HCT116 (cell line): ENCODE data around the gene TSPEAR. TPM values are rescaled to one million over a fixed set of nuclear protein-coding genes. Genes with fewer than 3 reads are reported as not detected.

Experiments
- ATAC-seq: fragments of 200-7000 bp; cut with Tn5 transposase; 2 replicates; pipeline ENCODE4 v1.9.1; 2020; ENCODE audit warnings: mild to moderate bottlenecking, moderate library complexity
- BruUV-seq: library from RNA; stranded (reverse); fragments of 400-500 nt; replicated peaks from 2 replicates; lab custom pipeline; 2021; lab: Mats Ljungman, UMichigan
- CTCF ChIA-PET: fragments of 300-600 bp; sonication (Branson Sonifier 250); formaldehyde crosslinking; loops from one replicate; lab custom pipeline; 2021; ENCODE audit warnings: antibody characterized with exemption; lab: Charles Lee
- POLR2A ChIA-PET: fragments of 300-600, 350-600 bp; sonication (Branson Sonifier 250); formaldehyde crosslinking; loops from one replicate; lab custom pipeline; 2021; ENCODE audit warnings: antibody characterized with exemption; lab: Charles Lee
- RAD21 ChIA-PET, 2 experiments: fragments of 300-600 bp; sonication (Branson Sonifier 250); formaldehyde crosslinking; loops; one replicate each; lab custom pipeline; 2023; ENCODE audit warnings: low total read pairs in 2 of 2; ENCODE audit not compliant: uncharacterized antibody in 2 of 2, unreplicated experiment in 2 of 2, low non-redundant PET in 1 of 2; lab: Charles Lee
- DNase-seq: peaks from one replicate; pipeline ENCODE4 v3.0.0-alpha.2; 2010; ENCODE audit warnings: low read depth, low spot score
- H2AFZ ChIP-seq: fragments of 200-600 bp; shearing (Covaris generic), sonication (generic); 2 replicates; pipeline ENCODE4 v1.6.1; 2017; ENCODE audit warnings: low read depth, mixed run types, mixed read lengths, antibody characterized with exemption, low read length; ENCODE audit not compliant: poor library complexity, severe bottlenecking
- H3K27ac ChIP-seq: 2 replicates; pipeline ENCODE4 v1.5.1; 2012; ENCODE audit warnings: low read depth, low read length
- H3K27me3 ChIP-seq: fragments of 200-600 bp; sonication (generic); 2 replicates; pipeline ENCODE4 v1.6.1; 2016; ENCODE audit warnings: mixed run types, low read length, mixed read lengths; ENCODE audit not compliant: insufficient read depth
- H3K36me3 ChIP-seq, 2 experiments: fragments of 200-500 bp in 1 of 2; fragments of 200-600 bp in 1 of 2; sonication (Bioruptor generic) in 1 of 2; sonication (generic) in 1 of 2; 2 replicates each; pipeline versions ENCODE4 v1.5.1 to v1.6.1; 2014 to 2016; ENCODE audit warnings: low read length in 2 of 2, inconsistent platforms in 1 of 2, mixed read lengths in 1 of 2, mixed run types in 1 of 2; ENCODE audit not compliant: insufficient read depth in 2 of 2, control insufficient read depth in 1 of 2
- H3K4me1 ChIP-seq, 2 experiments: fragments of 200-600 bp in 1 of 2; sonication (generic) in 1 of 2; 2 replicates each; pipeline versions ENCODE4 v1.5.1 to v1.6.1; 2012 to 2017; ENCODE audit warnings: low read length in 2 of 2, inconsistent platforms in 1 of 2, mild to moderate bottlenecking in 1 of 2, mixed read lengths in 1 of 2, mixed run types in 1 of 2, moderate library complexity in 1 of 2; ENCODE audit not compliant: insufficient read depth in 2 of 2, control insufficient read depth in 1 of 2
- H3K4me2 ChIP-seq: fragments of 200-600 bp; sonication (generic); 2 replicates; pipeline ENCODE4 v1.6.1; 2017; ENCODE audit warnings: mixed run types, low read length, mixed read lengths
- H3K4me3 ChIP-seq, 2 experiments: fragments of 200-600 bp in 1 of 2; sonication (generic) in 1 of 2; replicated peaks in 1 of 2; 2 replicates each; pipeline ENCODE4 v1.5.1; 2011 to 2016; ENCODE audit warnings: low read length in 2 of 2, control low read depth in 1 of 2, low read depth in 1 of 2, mild to moderate bottlenecking in 1 of 2, mixed read lengths in 1 of 2, mixed run types in 1 of 2
- H3K79me2 ChIP-seq: fragments of 200-600 bp; sonication (generic); 2 replicates; pipeline ENCODE4 v1.6.1; 2017; ENCODE audit warnings: mild to moderate bottlenecking, mixed run types, low read length, moderate library complexity, mixed read lengths; ENCODE audit not compliant: insufficient read depth
- H3K9ac ChIP-seq: fragments of 200-600 bp; sonication (generic); 2 replicates; pipeline ENCODE4 v1.6.1; 2016; ENCODE audit warnings: low read length, mixed read lengths
- H3K9me2 ChIP-seq: fragments of 200-600 bp; sonication (generic), shearing (Covaris generic); 2 replicates; pipeline ENCODE4 v1.6.1; 2017; ENCODE audit warnings: mixed run types, mild to moderate bottlenecking, moderate library complexity; ENCODE audit not compliant: insufficient read depth
- H3K9me3 ChIP-seq, 2 experiments: fragments of 200-500 bp in 1 of 2; fragments of 200-600 bp in 1 of 2; sonication (Bioruptor generic) in 1 of 2; sonication (generic) in 1 of 2; 2 replicates each; pipeline ENCODE4 v1.6.1; 2014 to 2017; ENCODE audit warnings: low read length in 2 of 2, mixed read lengths in 2 of 2, inconsistent platforms in 1 of 2, low read depth in 1 of 2, mild to moderate bottlenecking in 1 of 2, mixed run types in 1 of 2, moderate library complexity in 1 of 2; ENCODE audit not compliant: control insufficient read depth in 1 of 2, insufficient read depth in 1 of 2
- H4K20me1 ChIP-seq: fragments of 200-600 bp; sonication (generic), shearing (Covaris generic); 2 replicates; pipeline ENCODE4 v1.6.1; 2017; ENCODE audit warnings: mixed run types, mild to moderate bottlenecking, moderate library complexity; ENCODE audit not compliant: insufficient read depth
- CBX3 ChIP-seq: IDR thresholded peaks from 2 replicates; pipeline ENCODE4 v1.6.1; 2012; ENCODE audit warnings: low read depth
- ELF1 ChIP-seq: IDR thresholded peaks from 2 replicates; pipeline ENCODE4 v1.6.1; 2012; ENCODE audit warnings: low read depth, borderline replicate concordance
- EZH2phosphoT487 ChIP-seq: fragments of 200-600 bp; IDR thresholded peaks from 2 replicates; pipeline ENCODE4 v1.6.1; 2018; ENCODE audit warnings: antibody characterized with exemption, borderline replicate concordance
- FOSL1 ChIP-seq: IDR thresholded peaks from 2 replicates; pipeline ENCODE4 v1.6.1; 2012; ENCODE audit warnings: low read depth
- JUND ChIP-seq: IDR thresholded peaks from 2 replicates; pipeline ENCODE4 v1.6.1; 2012
- POLR2A ChIP-seq: IDR thresholded peaks from 2 replicates; pipeline ENCODE4 v1.7.0; 2011; ENCODE audit warnings: borderline replicate concordance; ENCODE audit not compliant: insufficient read depth, insufficient read length; ENCODE audit errors: extremely low read depth
- SIN3A ChIP-seq: IDR thresholded peaks from 2 replicates; pipeline ENCODE4 v1.6.1; 2012; ENCODE audit warnings: low read depth
- SP1 ChIP-seq: IDR thresholded peaks from 2 replicates; pipeline ENCODE4 v1.6.1; 2012; ENCODE audit warnings: low read depth
- SRF ChIP-seq: IDR thresholded peaks from 2 replicates; pipeline ENCODE4 v1.6.1; 2012; ENCODE audit warnings: low read depth
- TCF7L2 ChIP-seq: IDR thresholded peaks from 2 replicates; pipeline ENCODE4 v1.7.0; 2011; ENCODE audit warnings: borderline replicate concordance, inconsistent platforms; ENCODE audit not compliant: insufficient read depth, insufficient read length; ENCODE audit errors: extremely low read depth
- ZFX ChIP-seq: fragments of 450-650 bp; IDR thresholded peaks from 2 replicates; pipeline ENCODE4 v1.6.1; 2017
- intact Hi-C: fragments of 100-400 bp; cut with micrococcal nuclease; formaldehyde crosslinking; loops from 2 replicates; pipeline ENCODE4 v1.10.0; 2022
- total RNA-seq: library from RNA; stranded (reverse); gene quantifications from one replicate; pipeline ENCODE4 v1.2.1, GENCODE V29; 2021; ENCODE audit not compliant: unreplicated experiment
- TF ChIP-seq, protein P1 (sequence below), 3 experiments: fragments of 200-600 bp in 1 of 3; sonication (generic) in 1 of 3; IDR thresholded peaks in 2 of 3; conservative IDR thresholded peaks in 1 of 3; 2 replicates each; pipeline ENCODE4 v1.5.1; 2012 to 2017; ENCODE audit warnings: low read depth in 2 of 3, low read length in 2 of 3, antibody characterized with exemption in 1 of 3, borderline replicate concordance in 1 of 3, control low read depth in 1 of 3, mild to moderate bottlenecking in 1 of 3, mixed read lengths in 1 of 3, mixed run types in 1 of 3, moderate library complexity in 1 of 3; ENCODE audit not compliant: insufficient read depth in 1 of 3
- TF ChIP-seq, protein P2 (sequence below): IDR thresholded peaks from 2 replicates; pipeline ENCODE4 v1.6.1; 2011; ENCODE audit warnings: mild to moderate bottlenecking, low read length, moderate library complexity; ENCODE audit not compliant: insufficient replicate concordance; ENCODE audit errors: extremely low read depth

Gene TSPEAR
- total RNA-seq, 1 experiment from 2014 or later: not detected

DNA sequence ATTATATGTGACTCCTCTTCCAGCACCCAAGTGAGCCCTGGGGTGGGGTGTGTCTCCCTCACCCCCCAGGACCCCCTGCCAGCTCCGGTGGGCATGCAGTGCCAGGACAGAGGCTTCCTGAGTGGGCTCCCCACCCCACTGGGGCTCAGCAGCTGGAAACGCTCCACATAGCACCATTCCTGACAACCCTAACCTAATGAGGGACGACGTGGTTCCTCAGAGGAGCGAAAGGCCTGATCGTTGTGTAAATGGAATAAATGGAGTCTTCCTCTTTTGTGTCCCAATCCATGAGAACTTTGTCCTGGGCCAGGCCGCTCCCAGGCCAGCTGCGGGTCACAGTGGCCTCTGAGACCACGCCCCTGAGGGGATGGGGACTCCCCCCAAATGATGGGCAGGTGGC lies 1.8 kb upstream of the TSPEAR start:
- TF ChIP-seq EZH2phosphoT487: no peak
- TF ChIP-seq, protein P1, sequence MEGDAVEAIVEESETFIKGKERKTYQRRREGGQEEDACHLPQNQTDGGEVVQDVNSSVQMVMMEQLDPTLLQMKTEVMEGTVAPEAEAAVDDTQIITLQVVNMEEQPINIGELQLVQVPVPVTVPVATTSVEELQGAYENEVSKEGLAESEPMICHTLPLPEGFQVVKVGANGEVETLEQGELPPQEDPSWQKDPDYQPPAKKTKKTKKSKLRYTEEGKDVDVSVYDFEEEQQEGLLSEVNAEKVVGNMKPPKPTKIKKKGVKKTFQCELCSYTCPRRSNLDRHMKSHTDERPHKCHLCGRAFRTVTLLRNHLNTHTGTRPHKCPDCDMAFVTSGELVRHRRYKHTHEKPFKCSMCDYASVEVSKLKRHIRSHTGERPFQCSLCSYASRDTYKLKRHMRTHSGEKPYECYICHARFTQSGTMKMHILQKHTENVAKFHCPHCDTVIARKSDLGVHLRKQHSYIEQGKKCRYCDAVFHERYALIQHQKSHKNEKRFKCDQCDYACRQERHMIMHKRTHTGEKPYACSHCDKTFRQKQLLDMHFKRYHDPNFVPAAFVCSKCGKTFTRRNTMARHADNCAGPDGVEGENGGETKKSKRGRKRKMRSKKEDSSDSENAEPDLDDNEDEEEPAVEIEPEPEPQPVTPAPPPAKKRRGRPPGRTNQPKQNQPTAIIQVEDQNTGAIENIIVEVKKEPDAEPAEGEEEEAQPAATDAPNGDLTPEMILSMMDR (IDR thresholded peaks at IDR 0.05 in 2 of 3, conservative IDR thresholded peaks at IDR 0.05 in 1 of 3; ENCODE audit: borderline replicate concordance in 1 of 3, insufficient read depth in 1 of 3, low read depth in 2 of 3, low read length in 2 of 3): no peak
- no peak for TF ChIP-seq ELF1
- TF ChIP-seq FOSL1: no peak
- TF ChIP-seq, all 23 proteins: peak for 0
- Histone ChIP-seq H4K20me1 (no peaks in the 10 kb centered on the region), H3K79me2 (no peaks in the 10 kb centered on the region), H3K27ac (no peak overlapping the region), H3K36me3 (no peaks in the 10 kb centered on the region), H3K9me2 (no peaks in the 10 kb centered on the region), H3K27me3 (peaks cover 33% of the 10 kb centered on the region; the same call in 1 of the 2 replicates), H2AFZ (no peak overlapping the region), H3K9me3 (no peaks in the 10 kb centered on the region), H3K4me3 (no peak overlapping the region), H3K9ac (no peak overlapping the region), H3K4me2 (no peak overlapping the region), H3K4me1 (peaks cover 0 to 6% of the 10 kb centered on the region in 2 experiments; a peak in 1 of 4 replicates)
- RAD21 ChIA-PET: no interaction called here
- intact Hi-C loops: no loop called here
- BruUV-seq: no TSS peak
- CTCF ChIA-PET: no interaction called here
- no peak for DNase-seq
- ATAC-seq: no peak
- POLR2A ChIA-PET: no interaction called here

DNA sequence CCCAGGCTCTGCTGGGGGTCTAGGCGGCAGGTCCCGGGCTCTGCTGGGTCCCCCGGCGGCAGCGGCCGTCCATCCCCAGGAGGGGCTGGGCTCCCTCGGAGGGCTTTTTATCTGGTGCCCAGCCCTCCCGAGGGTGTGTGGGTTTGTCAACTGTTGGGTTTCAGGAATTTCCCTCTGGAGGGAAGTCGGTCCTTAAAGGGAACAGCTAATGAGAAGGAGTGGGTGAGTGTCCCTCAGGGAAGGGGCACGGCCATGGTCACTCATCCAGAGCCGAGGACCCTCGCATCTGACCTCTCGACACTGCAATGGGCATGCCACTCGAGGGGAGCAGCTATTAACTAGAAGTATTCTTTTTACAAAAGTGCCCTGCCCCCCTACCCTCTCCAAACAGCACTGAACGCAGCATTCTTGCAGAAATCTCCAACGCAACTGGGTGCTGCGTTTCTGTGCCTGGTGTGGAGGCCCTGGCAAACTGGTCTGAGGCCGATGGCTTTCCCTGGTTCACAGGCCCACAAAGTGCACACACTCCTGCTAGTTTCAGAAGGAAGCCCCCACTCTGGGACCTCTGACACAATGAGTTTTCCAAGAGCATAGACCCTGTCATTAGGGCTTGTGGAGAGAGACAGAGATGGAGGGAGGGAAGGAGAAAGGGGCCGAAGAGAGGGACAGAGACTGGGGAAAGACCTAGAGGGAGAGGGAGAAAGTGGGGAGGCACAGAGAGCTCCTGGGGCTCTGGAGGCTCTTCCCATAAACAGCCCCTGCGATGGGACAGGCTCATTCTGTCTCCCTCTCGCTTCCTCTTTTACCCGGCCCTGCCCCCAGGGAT lies 1.0 kb upstream of the TSPEAR start:
- POLR2A ChIA-PET: no interaction called here
- intact Hi-C loops: no loop called here
- H2AFZ ChIP-seq: no peak overlapping the region
- TF ChIP-seq CBX3 (no peak), EZH2phosphoT487 (no peak), ELF1 (no peak), TCF7L2 (no peak), POLR2A (no peak), JUND (no peak), SRF (no peak), SIN3A (no peak), SP1 (no peak), FOSL1 (no peak), ZFX (no peak)
- TF ChIP-seq, protein P2, sequence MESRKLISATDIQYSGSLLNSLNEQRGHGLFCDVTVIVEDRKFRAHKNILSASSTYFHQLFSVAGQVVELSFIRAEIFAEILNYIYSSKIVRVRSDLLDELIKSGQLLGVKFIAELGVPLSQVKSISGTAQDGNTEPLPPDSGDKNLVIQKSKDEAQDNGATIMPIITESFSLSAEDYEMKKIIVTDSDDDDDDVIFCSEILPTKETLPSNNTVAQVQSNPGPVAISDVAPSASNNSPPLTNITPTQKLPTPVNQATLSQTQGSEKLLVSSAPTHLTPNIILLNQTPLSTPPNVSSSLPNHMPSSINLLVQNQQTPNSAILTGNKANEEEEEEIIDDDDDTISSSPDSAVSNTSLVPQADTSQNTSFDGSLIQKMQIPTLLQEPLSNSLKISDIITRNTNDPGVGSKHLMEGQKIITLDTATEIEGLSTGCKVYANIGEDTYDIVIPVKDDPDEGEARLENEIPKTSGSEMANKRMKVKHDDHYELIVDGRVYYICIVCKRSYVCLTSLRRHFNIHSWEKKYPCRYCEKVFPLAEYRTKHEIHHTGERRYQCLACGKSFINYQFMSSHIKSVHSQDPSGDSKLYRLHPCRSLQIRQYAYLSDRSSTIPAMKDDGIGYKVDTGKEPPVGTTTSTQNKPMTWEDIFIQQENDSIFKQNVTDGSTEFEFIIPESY: no peak

More for the DNA sequence above, 1.0 kb upstream of the TSPEAR start:
- Histone ChIP-seq H3K27ac (no peak overlapping the region), H3K4me2 (no peak overlapping the region), H3K9me2 (no peaks in the 10 kb centered on the region), H3K79me2 (no peaks in the 10 kb centered on the region), H3K36me3 (no peaks in the 10 kb centered on the region), H3K4me1 (peaks cover 0 to 6% of the 10 kb centered on the region in 2 experiments; a peak in 1 of 4 replicates), H3K9ac (no peak overlapping the region), H4K20me1 (no peaks in the 10 kb centered on the region), H3K9me3 (no peaks in the 10 kb centered on the region), H3K4me3 (no peak overlapping the region), H3K27me3 (peaks cover 30% of the 10 kb centered on the region; the same call in 1 of the 2 replicates)
- RAD21 ChIA-PET: no interaction called here
- no peak for ATAC-seq
- CTCF ChIA-PET: no interaction called here
- DNase-seq: no peak
- BruUV-seq: no TSS peak
